GM19025 (cell line): Measurements from ENCODE around the gene KCNJ1.

ENCODE experiments used
- ATAC-seq: cut with Tn5 transposase; IDR thresholded peaks from one replicate; pipeline ENCODE4 v1.9.1; 2021; ENCODE audit warnings: mild to moderate bottlenecking, low read depth, moderate library complexity; ENCODE audit not compliant: unreplicated experiment

Gene KCNJ1

GRCh38 chr11:128902515-128903066 is 35.5 kb upstream of the KCNJ1 start:
- no peak for ATAC-seq

- no peak for ATAC-seq
These were observed 34.8 kb upstream of the KCNJ1 start for GRCh38 chr11:128901653-128902514.

DNA sequence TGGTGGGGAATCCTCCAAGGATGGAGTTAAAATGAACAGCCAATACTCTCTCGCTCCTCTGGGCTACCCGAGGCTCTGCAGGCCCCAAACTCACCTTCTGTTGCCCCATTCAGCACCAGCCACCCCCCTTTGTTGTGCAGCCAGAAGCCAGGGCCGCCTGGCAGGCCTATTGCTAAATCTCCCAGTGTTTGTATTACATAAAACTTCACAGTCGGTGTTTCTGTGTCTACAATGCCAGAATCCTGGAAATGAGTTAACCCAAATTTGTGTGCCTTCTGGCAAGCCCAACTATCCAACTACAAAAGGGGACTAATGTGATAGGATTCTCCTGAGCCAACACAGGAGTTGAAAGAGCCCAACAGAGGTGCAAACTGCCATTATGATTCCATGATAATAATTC is 33.4 kb upstream of the KCNJ1 start:
- no peak for ATAC-seq

DNA sequence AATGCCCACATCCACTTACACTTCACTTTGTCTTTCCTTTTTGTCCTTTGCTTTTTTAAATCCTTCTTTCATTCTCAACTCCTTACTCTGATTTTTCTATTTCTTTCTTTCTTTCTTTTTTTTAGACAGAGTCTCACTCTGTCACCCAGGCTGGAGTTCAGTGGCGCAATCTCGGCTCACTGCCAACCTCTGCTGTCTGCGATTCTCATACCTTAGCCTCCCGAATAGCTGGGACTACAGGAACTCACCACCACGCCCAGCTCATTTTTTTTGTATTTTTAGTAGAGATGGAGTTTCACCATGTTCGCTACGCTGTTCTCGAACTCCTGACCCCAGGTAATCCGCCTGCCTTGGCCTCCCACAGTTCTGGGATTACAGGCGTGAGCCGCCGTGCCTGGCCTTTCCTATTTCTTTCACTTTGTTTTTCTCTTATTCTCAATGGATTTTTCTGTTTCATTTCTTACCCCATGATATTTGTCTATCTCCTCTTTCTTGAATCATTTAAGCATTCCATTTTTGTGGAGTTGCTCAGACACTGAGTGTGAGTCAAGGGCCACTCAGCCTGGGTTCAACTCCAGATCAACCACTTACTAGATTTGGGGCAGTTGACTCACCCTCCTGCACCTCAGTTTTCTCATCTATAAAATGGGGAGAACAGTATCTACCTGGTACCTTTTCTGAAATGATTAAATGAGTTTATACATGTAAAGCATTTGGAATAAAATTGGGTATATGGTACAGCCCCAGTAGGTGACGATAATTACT is 31.7 kb upstream of the KCNJ1 start:
- ATAC-seq = no peak

DNA sequence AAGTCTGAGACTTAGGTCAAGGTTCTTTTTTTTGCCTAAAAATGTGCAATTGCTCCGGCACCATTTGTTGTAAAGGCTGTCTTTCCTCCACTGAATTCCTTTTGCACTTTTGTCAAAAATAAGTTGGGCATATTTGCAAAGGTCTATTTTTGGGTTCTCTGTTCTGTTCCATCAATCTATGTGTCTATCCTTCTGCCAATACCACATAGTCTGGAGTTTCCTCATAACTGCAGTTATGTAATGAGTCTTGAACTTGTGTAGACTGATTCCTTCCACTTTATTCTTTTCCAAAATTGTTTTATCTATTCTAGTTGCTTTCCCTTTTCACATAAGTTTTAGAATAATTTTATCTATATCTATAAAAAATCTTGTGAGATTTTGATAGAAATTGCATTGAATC is 30.7 kb upstream of the KCNJ1 start:
- ATAC-seq = no peak

- no peak for ATAC-seq
These were observed 29.3 kb upstream of the KCNJ1 start for GRCh38 chr11:128896356-128896755.

DNA sequence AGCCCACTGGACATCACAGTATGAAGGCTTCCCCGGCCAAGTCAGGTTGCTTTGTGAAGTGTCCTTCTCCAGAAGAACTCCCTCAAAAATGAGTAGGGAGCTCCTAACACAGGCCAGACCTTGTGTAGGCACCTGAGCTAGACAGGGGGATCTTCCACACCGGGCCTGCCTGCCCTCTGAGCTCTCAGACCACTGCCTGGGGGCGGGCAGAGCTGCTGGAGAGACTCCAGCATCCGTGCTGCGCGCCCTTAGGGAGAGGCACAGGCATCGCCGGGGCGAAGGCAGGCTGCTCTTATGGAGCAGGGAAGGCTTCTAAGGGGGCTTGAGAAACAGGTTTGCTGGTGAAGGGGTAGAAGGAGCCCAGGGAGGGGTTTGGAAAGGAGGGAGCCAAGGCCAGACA is 28.4 kb upstream of the KCNJ1 start:
- no peak for ATAC-seq

- no peak for ATAC-seq
These were observed 27.6 kb upstream of the KCNJ1 start for GRCh38 chr11:128894685-128895084.

DNA sequence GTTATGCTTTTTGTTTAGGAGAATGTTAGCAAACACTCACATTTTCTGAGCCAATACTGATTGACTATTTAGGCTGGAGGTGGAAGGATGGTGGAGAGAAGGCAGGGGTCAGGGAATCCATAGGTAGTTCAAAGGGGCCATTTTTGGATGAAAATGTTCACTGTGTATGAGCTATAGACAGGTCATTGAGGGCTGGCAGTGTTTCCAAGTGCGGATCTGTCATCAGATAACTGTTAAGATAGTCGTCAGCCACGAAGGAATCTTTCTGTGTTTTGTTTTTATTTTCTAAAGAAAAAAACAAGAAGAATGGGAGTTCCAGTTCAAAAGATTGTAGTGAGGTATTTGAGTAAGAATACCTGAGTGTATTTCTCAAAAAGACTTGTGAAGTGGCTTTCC is 27.2 kb upstream of the KCNJ1 start:
- no peak for ATAC-seq

GRCh38 chr11:128893578-128894285 is 26.6 kb upstream of the KCNJ1 start:
- no peak for ATAC-seq

DNA sequence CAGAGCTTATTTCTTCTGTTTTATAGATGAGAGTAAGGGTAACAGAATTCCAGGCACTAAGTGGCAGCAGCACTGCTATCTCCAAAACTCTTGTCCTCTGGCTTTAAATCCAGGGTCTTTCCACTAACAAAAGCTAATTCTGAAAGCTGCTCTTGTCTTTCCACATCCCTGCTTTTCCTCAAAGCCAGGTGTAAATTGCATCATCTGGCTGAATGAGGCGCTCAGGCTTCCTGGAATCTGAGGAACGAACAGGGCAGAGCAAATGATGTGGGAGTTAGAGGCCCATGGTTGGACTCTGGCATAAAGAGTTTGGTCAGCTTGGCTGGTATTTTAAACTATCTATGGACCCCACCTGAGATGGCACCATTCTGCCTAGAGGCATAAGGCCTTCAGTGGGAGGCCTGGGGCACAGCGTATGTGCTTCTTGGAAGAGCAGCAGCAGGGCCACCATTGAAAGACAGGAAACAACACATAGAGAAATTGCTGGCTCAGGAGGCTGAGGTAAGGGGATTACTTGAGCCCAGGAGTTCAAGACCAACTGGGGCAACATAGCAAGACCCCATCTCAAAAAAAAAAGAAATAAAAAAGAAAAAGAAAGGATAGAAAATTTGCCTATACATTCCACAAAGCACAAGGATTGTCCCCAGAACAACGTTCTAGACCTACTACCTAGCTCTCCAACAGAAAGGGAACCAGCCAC is 25.9 kb upstream of the KCNJ1 start:
- ATAC-seq = no peak

DNA sequence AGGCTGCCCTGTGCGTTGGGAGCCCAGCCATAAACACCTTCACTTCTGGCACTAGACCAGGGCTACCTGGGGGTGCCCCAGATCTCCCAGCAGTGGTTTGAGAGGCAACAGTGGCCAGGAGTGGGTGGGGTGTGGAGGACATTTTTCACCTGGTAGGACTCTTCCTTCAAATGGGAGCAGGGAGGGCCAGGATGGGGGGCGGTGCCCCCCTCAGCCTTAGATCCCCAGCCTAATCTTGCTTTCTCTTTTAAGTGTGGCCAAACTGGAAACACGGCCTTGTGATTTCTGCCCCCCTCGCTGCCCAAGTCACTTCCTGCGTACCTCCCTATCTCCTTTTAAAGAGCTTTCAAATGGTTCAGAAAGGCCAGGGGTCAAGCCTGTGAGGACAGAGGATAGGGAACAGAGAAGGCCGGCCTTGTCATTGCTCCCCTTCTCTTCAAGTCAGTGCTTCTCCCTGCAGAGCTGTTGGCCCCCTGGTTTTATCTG is 24.9 kb upstream of the KCNJ1 start:
- ATAC-seq = no peak

DNA sequence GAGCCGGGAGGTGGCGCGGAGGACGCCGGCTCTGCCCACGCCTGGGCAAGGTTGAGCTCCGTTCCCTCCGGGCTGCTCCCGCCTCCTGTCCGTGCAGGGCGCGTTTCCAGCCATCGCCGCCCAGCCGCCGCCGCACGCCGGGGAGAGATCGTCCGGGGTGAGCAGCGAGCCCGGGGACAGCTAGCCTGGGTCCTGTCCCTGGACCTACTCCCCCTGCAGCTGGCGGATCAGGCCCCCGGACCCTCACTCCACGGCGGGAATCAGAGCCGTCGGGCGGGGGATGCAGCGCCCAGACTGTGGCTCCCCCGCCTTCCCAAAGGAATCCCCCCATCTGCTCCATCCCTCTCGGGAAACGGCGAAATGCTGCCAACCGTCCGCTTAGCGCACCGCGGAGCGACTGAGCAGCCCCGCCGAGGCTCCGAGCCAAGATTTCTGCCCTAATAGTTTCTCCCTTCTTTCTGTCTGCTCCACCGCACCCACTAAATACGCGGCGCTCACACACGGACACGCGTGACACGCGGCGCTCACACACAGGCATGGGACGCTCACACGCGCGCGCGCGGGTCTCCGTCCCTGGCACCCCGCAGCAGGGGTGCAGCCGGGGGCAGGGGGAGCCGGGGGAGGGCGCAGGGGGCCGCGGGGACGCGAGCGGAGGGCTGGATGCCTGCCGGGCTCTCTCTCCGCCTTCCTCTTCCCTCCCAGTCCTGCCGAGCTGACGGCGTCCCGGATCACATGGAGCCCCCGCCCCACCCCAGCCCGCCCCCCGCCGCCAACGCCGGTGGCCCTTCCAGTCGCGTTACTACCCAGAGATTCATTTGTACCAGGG is 23.7 kb upstream of the KCNJ1 start, which contains the start of gene KCNJ5:
Gene KCNJ5, plus strand, starts transcription at position 814 of the 826 bp plus-strand sequence. CDS start 19,918 bp downstream, outside the sequence.
- no peak for ATAC-seq

DNA sequence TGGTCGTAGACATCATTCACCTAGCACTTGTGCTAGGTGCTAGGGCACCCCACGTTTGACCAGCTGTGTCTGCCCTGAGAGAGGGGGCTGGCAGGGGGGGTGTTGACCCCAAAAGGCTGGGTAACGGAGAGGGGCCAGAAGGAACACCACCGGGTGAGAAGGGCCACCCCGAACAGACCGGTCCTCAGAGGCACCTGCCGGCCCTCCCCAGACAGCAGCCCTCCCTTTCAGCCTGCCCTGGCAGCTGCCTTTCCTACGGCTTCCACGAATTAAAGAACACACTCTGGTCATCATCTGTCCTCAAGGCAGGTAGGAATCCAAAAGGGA is 23.1 kb upstream of the KCNJ1 start:
- ATAC-seq = no peak

DNA sequence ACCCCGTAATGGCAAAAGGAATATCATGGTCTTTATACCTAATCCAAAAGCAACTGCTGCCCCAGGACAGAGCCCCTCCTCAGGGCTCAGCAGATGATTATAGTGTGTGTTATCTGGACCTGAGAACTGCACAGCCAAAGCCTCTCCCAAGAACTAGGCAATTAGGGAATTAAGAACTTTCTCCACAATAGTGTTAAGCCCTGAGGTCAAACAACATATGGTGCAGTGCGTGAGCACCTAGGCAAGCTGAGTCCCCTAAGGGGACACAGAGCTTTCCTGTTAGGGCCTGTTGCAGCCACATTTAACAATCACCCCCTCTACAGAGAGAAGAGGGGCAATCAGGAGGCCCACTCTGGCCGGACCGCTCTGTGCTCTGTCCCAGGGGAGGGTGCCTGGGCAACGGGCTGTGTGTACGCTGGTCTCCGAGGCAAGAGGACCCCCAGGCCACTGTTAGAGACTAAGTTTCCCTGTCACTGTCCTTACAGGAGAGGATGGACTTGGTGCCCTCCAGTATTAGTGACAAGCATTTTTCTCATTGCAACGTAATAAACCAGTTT is 22.6 kb upstream of the KCNJ1 start:
- ATAC-seq = no peak

DNA sequence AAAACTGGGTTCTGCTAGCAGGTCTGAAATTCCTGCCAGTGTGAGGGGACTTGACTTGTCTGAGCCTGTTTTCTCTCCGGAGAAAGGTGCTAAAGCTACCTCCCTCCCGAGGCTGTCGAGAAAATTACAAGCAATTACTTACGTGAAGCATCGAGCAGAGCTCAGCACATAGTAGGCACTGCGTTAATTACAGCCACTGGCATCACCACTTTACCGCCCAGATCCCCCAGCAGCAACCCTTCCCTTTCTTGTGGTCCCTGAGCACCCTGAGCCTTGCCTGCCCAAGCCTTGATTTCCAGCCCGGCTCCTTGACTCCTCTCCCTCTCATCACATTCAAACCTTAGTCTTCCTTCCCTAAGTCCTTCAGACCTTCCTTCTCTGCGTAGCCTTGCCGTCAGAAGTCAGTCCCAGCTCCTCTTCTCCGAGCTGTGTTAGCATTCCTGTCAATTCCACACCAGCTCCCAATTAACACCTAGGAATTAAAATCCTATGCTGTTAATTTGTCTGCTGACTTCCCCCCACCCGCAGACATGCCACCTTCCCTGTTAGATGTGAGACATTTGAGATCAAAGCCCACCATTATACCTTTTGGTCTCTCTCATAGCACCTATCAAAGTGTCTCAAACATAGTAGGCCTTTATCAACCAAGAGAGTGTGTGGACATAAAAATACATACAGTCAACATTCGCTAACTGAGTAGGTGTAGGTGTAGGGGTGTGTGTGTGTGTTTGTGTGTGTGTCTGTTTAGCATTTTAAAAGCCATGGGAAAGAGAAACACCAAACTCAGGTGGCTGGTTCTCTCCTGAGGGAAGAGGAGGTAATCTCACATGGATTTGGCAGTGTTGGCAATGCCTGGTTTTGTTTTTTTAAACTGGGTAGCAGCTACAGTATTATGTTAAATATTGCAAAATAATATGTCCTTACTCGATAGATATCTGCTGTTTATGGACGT is 21.2 kb upstream of the KCNJ1 start:
- ATAC-seq = no peak

DNA sequence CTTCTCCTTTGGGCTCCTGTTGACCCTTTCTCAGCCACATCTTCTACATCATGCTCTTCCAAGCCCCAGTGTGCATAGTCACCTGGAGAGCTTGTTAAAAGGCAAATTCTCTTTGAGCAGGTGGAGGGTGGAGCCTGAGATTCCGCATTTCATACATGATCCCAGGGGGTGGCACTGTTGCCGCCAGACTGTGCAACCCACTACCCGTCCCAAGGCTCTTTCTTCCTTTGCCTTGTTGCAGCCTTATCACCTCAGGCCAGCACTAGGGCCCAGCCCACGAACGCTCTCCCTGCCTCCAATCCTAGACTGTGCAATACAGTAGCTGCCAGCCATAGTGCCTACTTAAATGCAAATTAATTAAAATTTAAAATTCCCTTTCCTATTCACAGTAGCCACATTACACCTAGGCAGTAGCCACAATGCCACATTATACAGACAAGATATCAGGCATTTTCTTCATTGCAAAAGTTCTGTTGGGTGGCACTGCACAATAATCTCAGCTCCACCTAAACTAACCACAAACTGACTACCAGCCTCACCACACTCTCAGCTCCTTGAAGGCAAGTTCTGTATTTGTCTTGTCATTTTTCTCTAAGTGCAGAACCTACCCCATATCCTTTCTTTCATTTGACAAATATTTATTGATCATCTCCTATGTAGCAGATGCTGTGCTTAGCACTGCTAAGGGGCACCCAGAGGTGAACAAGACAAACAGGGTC is 19.5 kb upstream of the KCNJ1 start:
- no peak for ATAC-seq
